ENCODE measurements around the gene CTNNBIP1. TPM values are rescaled to one million over a fixed set of nuclear protein-coding genes. Genes with fewer than 3 reads are reported as not detected.
A peak's percentile ranks its signal among the peaks of the same experiment; 100 is the strongest.

The CTNNBIP1 gene, protein sequence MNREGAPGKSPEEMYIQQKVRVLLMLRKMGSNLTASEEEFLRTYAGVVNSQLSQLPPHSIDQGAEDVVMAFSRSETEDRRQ
- 10 to 100 TPM; 26.4 to 31.0 (median 29.8) TPM for total RNA-seq
- 24.9 TPM for total RNA-seq (2013)

DNA sequence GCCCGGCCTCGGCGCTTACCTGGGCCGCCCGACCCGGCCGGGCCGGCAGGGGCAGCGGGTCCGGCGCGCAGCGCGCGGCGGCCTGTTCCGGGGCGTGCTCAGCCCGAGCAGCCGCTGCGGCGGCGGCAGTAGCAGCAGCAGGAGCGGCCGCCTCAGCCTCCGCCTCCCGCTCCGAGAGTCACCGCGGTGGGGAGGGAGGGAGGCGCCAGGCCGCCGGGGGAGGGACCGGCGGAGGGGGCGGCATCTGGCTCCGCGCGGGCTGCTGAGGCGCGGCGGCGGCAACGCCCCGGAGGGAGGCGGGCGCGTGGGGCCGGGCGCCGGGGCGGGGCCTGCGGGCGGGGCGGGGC lies at the start of gene CTNNBIP1:
CTNNBIP1 (minus strand) TSS at position 194 of the 347 bp plus-strand sequence. CDS start 38,205 bp downstream, outside the sequence.
- no peaks in the 10 kb centered on the region for H3K36me3 ChIP-seq (ENCODE audit: control insufficient read depth, insufficient read depth, low read length)
- H3K27ac Mint-ChIP-seq, result peak within 1 kb of the TSS; percentile 91 to 98
- no peaks in the 10 kb centered on the region for H3K9me3 Mint-ChIP-seq
- peak within 1 kb of the TSS; percentile 96 for H3K4me3 Mint-ChIP-seq
- no peaks in the 10 kb centered on the region for H3K27me3 ChIP-seq (ENCODE audit: control insufficient read depth, insufficient read depth, low read length)
- intact Hi-C loops (cut with micrococcal nuclease), result loop anchor here (1.0 to 10.0 kb wide), 3 partner anchors 33 to 1035 kb away; partner anchors contain the start of genes ENO1, LZIC, NMNAT1 and UBE4B
- peak within 1 kb of the TSS; percentile 87 for H3K4me3 ChIP-seq (ENCODE audit: low read length)
- TF ChIP-seq, protein P1, sequence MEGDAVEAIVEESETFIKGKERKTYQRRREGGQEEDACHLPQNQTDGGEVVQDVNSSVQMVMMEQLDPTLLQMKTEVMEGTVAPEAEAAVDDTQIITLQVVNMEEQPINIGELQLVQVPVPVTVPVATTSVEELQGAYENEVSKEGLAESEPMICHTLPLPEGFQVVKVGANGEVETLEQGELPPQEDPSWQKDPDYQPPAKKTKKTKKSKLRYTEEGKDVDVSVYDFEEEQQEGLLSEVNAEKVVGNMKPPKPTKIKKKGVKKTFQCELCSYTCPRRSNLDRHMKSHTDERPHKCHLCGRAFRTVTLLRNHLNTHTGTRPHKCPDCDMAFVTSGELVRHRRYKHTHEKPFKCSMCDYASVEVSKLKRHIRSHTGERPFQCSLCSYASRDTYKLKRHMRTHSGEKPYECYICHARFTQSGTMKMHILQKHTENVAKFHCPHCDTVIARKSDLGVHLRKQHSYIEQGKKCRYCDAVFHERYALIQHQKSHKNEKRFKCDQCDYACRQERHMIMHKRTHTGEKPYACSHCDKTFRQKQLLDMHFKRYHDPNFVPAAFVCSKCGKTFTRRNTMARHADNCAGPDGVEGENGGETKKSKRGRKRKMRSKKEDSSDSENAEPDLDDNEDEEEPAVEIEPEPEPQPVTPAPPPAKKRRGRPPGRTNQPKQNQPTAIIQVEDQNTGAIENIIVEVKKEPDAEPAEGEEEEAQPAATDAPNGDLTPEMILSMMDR (IDR thresholded peaks at IDR 0.05), result no peak
- H3K27me3 Mint-ChIP-seq (ENCODE audit: low read depth in 2 of 2), result no peaks in the 10 kb centered on the region
- peaks cover 39 to 51% of the 10 kb centered on the region in 2 donors for H3K4me1 Mint-ChIP-seq
- peak within 1 kb of the TSS; percentile 80 for H3K27ac ChIP-seq (ENCODE audit: low read length)
- H3K36me3 Mint-ChIP-seq, result no peaks in the 10 kb centered on the region
- under 1% methylated on average over 55 of the region's 55 CpGs for WGBS (ENCODE audit: insufficient coverage)
- peaks cover 22% of the 10 kb centered on the region for H3K4me1 ChIP-seq (ENCODE audit: control insufficient read depth, insufficient read depth, low read length)
- H3K9me3 ChIP-seq (ENCODE audit: control insufficient read depth, insufficient read depth, low read length), result no peaks in the 10 kb centered on the region
- ATAC-seq, result peak in 1 of 3 donors; percentile 81
- no peak for DNase-seq

DNA sequence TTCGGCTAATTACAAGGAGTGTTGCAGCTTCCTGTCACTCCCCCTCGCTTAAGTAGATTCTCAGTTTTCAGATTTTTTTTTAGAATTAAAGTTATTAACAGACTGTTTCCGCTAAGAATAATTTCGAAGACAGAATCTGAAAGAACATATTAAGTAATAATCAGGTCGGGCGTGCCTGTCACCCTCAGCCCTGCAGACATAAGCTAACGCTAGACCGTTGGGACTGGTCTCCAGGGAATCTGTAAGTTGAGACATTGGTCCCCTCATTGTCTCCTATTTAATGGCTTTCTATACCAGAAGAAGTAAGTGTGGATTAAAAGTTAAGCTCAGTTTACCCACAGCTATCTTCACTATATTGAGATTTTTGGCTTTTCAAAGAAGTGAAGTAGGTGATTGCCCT lies 47.7 kb upstream of the CTNNBIP1 start:
- H3K9me3 ChIP-seq (ENCODE audit: control insufficient read depth, insufficient read depth, low read length), result no peaks in the 10 kb centered on the region
- 98% methylated on average over 8 of the region's 8 CpGs for WGBS (ENCODE audit: insufficient coverage)
- Mint-ChIP-seq H3K4me3 (no peak overlapping the region), H3K27me3 (ENCODE audit: low read depth in 2 of 2) (no peaks in the 10 kb centered on the region), H3K36me3 (no peaks in the 10 kb centered on the region), H3K27ac (no peak overlapping the region), H3K4me1 (no peaks in the 10 kb centered on the region), H3K9me3 (no peaks in the 10 kb centered on the region)
- DNase-seq (no peak), ATAC-seq (no peak)
- TF ChIP-seq, protein P1 (IDR thresholded peaks at IDR 0.05), result no peak
- no peak overlapping the region for H3K4me3 ChIP-seq (ENCODE audit: low read length)
- H3K4me1 ChIP-seq (ENCODE audit: control insufficient read depth, insufficient read depth, low read length), result no peaks in the 10 kb centered on the region
- no peak overlapping the region for H3K27ac ChIP-seq (ENCODE audit: low read length)
- H3K36me3 ChIP-seq (ENCODE audit: control insufficient read depth, insufficient read depth, low read length), result no peaks in the 10 kb centered on the region
- H3K27me3 ChIP-seq (ENCODE audit: control insufficient read depth, insufficient read depth, low read length), result no peaks in the 10 kb centered on the region
- intact Hi-C loops (cut with micrococcal nuclease), result no loop called here

DNA sequence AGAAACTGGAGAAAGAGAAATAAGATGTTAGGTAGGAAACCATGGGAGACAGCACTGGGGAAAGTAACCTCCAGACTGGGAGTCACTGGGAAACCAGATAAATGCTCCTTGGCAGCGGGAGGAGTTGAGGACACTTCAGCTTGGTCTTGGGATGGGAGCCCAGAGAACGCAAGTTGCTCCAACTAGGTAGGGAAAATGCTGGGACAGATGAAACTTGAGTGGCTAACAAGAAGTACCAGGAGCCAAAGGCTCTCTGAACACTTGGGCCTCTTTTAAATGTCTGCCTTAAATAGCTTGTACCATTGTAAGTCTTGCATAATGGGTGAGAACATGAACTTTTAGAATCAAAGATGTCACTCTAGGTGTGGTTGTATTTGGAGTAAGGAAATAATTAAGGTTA lies 36.2 kb upstream of the CTNNBIP1 start:
- peaks cover 23% of the 10 kb centered on the region in 2 donors for H3K4me1 Mint-ChIP-seq
- DNase-seq, result no peak
- H3K36me3 Mint-ChIP-seq, result no peaks in the 10 kb centered on the region
- WGBS (ENCODE audit: insufficient coverage), result 98% methylated on average over 2 of the region's 2 CpGs
- H3K27ac Mint-ChIP-seq, result no peak overlapping the region
- Histone ChIP-seq H3K4me3 (ENCODE audit: low read length) (no peak overlapping the region), H3K9me3 (ENCODE audit: control insufficient read depth, insufficient read depth, low read length) (no peaks in the 10 kb centered on the region), H3K36me3 (ENCODE audit: control insufficient read depth, insufficient read depth, low read length) (no peaks in the 10 kb centered on the region), H3K27me3 (ENCODE audit: control insufficient read depth, insufficient read depth, low read length) (no peaks in the 10 kb centered on the region), H3K27ac (ENCODE audit: low read length) (no peak overlapping the region), H3K4me1 (ENCODE audit: control insufficient read depth, insufficient read depth, low read length) (peaks cover 30% of the 10 kb centered on the region)
- intact Hi-C loops (cut with micrococcal nuclease), result no loop called here
- no peaks in the 10 kb centered on the region for H3K9me3 Mint-ChIP-seq
- TF ChIP-seq, protein P1 (IDR thresholded peaks at IDR 0.05), result no peak
- H3K27me3 Mint-ChIP-seq (ENCODE audit: low read depth in 2 of 2), result no peaks in the 10 kb centered on the region
- no peak for ATAC-seq
- H3K4me3 Mint-ChIP-seq, result no peak overlapping the region
